ENCODE data around the gene SLC30A10.

The SLC30A10 gene

DNA sequence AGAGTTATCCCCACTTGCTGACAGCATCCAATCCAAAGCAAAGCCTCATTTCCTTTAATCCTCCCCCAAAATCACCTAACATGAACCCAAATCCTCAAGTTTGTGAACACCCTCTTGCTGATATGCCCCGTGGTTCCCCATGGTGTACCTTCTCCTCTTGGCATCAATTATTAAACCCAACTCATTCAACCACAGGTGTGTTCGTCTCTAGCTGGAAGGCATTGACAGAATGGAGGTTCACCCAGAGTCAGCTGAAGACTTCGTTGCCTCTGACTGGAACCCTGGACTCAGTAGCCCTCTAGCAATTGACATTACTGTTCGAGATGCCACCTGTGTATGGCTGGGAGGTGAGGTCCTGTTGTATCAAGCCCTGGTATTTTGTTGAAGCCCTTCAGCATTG lies 22.8 kb downstream of the SLC30A10 start:
- Histone ChIP-seq H3F3A (ENCODE audit: insufficient read depth, low read length) (no peaks in the 10 kb centered on the region), H3K4me2 (ENCODE audit: low read depth, low read length) (no peak overlapping the region), H3K9me3 (replicated peaks; ENCODE audit: insufficient read depth, low read length) (no peaks in the 10 kb centered on the region), H4K20me1 (ENCODE audit: insufficient read depth, low read length) (no peaks in the 10 kb centered on the region), H3K27me3 (replicated peaks; ENCODE audit: insufficient read depth, low read length) (no peaks in the 10 kb centered on the region), H3K4me3 (ENCODE audit: low read length) (no peak overlapping the region), H3K36me3 (replicated peaks; ENCODE audit: insufficient read depth, low read length) (no peaks in the 10 kb centered on the region), H3K9ac (ENCODE audit: low read length) (no peak overlapping the region), H3K27ac (ENCODE audit: low read length) (no peak overlapping the region), H2AFZ (ENCODE audit: low read length) (no peak overlapping the region), H3K79me2 (ENCODE audit: low read length) (no peaks in the 10 kb centered on the region), H3K4me1 (ENCODE audit: low read length) (no peaks in the 10 kb centered on the region), H3K9me2 (replicated peaks; ENCODE audit: insufficient read depth, low read length) (no peaks in the 10 kb centered on the region)
- TF ChIP-seq EZH2phosphoT487 (IDR thresholded peaks at IDR 0.05; ENCODE audit: low read length): no peak
- TF ChIP-seq, protein P1, sequence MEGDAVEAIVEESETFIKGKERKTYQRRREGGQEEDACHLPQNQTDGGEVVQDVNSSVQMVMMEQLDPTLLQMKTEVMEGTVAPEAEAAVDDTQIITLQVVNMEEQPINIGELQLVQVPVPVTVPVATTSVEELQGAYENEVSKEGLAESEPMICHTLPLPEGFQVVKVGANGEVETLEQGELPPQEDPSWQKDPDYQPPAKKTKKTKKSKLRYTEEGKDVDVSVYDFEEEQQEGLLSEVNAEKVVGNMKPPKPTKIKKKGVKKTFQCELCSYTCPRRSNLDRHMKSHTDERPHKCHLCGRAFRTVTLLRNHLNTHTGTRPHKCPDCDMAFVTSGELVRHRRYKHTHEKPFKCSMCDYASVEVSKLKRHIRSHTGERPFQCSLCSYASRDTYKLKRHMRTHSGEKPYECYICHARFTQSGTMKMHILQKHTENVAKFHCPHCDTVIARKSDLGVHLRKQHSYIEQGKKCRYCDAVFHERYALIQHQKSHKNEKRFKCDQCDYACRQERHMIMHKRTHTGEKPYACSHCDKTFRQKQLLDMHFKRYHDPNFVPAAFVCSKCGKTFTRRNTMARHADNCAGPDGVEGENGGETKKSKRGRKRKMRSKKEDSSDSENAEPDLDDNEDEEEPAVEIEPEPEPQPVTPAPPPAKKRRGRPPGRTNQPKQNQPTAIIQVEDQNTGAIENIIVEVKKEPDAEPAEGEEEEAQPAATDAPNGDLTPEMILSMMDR (IDR thresholded peaks at IDR 0.05; ENCODE audit: low read length): no peak
- TF ChIP-seq EZH2 (optimal IDR thresholded peaks at IDR 0.05; ENCODE audit: low read depth, low read length): no peak
- DNase-seq: no peak

DNA sequence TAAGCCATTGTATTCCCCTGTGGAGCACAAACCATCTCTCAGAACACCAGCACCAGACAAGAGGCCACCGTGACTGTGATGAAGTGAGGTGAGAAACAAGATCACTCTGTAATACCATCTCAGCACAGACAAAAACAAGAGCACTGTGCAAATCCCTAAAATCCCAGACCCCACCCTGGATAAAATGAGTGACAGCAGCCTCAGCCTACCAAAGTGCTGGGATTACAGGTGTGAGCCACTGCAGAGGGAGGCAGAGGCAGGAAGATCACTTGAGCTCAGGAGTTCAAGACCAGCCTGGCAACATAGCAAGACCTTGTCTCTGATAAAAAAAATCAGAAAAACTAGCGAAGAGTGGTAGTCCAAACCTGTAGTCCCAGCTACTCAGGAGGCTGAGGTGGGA lies 23.4 kb downstream of the SLC30A10 start:
- Histone ChIP-seq H3K27me3 (replicated peaks; ENCODE audit: insufficient read depth, low read length) (no peaks in the 10 kb centered on the region), H3K36me3 (replicated peaks; ENCODE audit: insufficient read depth, low read length) (no peaks in the 10 kb centered on the region)
- DNase-seq: no peak

DNA sequence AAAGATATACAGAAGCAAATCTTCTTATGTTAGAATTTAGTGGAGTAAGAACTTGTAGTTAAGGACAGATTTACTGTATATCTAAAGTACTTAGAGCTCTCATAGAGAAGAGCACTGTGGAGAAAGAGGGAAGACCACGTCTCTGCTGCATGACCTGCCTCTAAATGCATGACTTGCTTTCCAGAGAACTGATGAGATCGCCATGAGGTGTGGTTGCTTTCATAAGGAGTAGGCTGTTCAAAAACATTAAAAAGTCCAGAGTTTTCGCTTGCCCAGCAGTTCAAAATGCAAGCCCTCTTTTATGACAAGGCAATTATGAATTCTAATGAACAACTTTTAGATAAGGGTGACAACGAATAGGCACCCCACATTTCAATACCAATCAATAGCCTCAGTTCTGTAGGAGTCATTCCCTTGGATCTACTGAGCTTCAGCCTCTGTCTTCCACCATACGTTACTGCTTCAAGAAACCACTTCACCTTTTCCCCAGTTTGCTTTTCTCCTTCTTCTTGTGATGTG lies 24.9 kb downstream of the SLC30A10 start:
- no peak overlapping the region for H3K9ac ChIP-seq (ENCODE audit: low read length)
- no peak overlapping the region for H3K27ac ChIP-seq (ENCODE audit: low read length)
- TF ChIP-seq, protein P1 (IDR thresholded peaks at IDR 0.05; ENCODE audit: low read length): no peak
- TF ChIP-seq EZH2 (optimal IDR thresholded peaks at IDR 0.05; ENCODE audit: low read depth, low read length): no peak
- no peak for TF ChIP-seq EZH2phosphoT487 (IDR thresholded peaks at IDR 0.05; ENCODE audit: low read length)
- no peaks in the 10 kb centered on the region for H3K9me2 ChIP-seq (replicated peaks; ENCODE audit: insufficient read depth, low read length)
- no peak overlapping the region for H2AFZ ChIP-seq (ENCODE audit: low read length)
- H3F3A ChIP-seq (ENCODE audit: insufficient read depth, low read length): no peaks in the 10 kb centered on the region
- H3K36me3 ChIP-seq (replicated peaks; ENCODE audit: insufficient read depth, low read length): no peaks in the 10 kb centered on the region
- H3K4me3 ChIP-seq (ENCODE audit: low read length): no peak overlapping the region
- H3K4me2 ChIP-seq (ENCODE audit: low read depth, low read length): no peak overlapping the region
- H3K27me3 ChIP-seq (replicated peaks; ENCODE audit: insufficient read depth, low read length): no peaks in the 10 kb centered on the region
- H3K4me1 ChIP-seq (ENCODE audit: low read length): no peaks in the 10 kb centered on the region
- H4K20me1 ChIP-seq (ENCODE audit: insufficient read depth, low read length): no peaks in the 10 kb centered on the region
- no peak for DNase-seq
- H3K79me2 ChIP-seq (ENCODE audit: low read length): no peaks in the 10 kb centered on the region
- H3K9me3 ChIP-seq (replicated peaks; ENCODE audit: insufficient read depth, low read length): no peaks in the 10 kb centered on the region

More for the DNA sequence above, 23.4 kb downstream of the SLC30A10 start:
- TF ChIP-seq EZH2 (optimal IDR thresholded peaks at IDR 0.05; ENCODE audit: low read depth, low read length) (no peak), EZH2phosphoT487 (IDR thresholded peaks at IDR 0.05; ENCODE audit: low read length) (no peak)
- TF ChIP-seq, protein P1 (IDR thresholded peaks at IDR 0.05; ENCODE audit: low read length): no peak
- H3K9ac ChIP-seq (ENCODE audit: low read length): no peak overlapping the region
- H3K4me3 ChIP-seq (ENCODE audit: low read length): no peak overlapping the region
- no peaks in the 10 kb centered on the region for H3K9me2 ChIP-seq (replicated peaks; ENCODE audit: insufficient read depth, low read length)
- H3K9me3 ChIP-seq (replicated peaks; ENCODE audit: insufficient read depth, low read length): no peaks in the 10 kb centered on the region
- H3K27ac ChIP-seq (ENCODE audit: low read length): no peak overlapping the region
- no peaks in the 10 kb centered on the region for H3K4me1 ChIP-seq (ENCODE audit: low read length)
- no peak overlapping the region for H3K4me2 ChIP-seq (ENCODE audit: low read depth, low read length)
- no peaks in the 10 kb centered on the region for H4K20me1 ChIP-seq (ENCODE audit: insufficient read depth, low read length)
- no peaks in the 10 kb centered on the region for H3K79me2 ChIP-seq (ENCODE audit: low read length)
- no peaks in the 10 kb centered on the region for H3F3A ChIP-seq (ENCODE audit: insufficient read depth, low read length)
- H2AFZ ChIP-seq (ENCODE audit: low read length): no peak overlapping the region

Data from MM.1S (cell line).